Thymus (tissue), 11 donors: ENCODE data around the gene PLP2. TPM values are rescaled to one million over a fixed set of nuclear protein-coding genes. Genes with fewer than 3 reads are reported as not detected.

Experiments used
- DNase-seq, 9 donors: peaks; one replicate each; pipeline ENCODE4 v3.0.0-alpha.2; 2013; ENCODE audit warnings: low spot score in 9 of 9, low read depth in 6 of 9, missing footprints in 1 of 9
- H3K27ac ChIP-seq, 2 donors: one replicate each; pipeline ENCODE4 v1.5.1; 2013; ENCODE audit warnings: control low read depth in 1 of 2, low read depth in 1 of 2, low read length in 1 of 2, mild to moderate bottlenecking in 1 of 2, moderate library complexity in 1 of 2
- H3K27me3 ChIP-seq, 2 donors: one replicate each; pipeline ENCODE4 v1.5.1; 2013; ENCODE audit warnings: low read length in 1 of 2; ENCODE audit not compliant: control insufficient read depth in 2 of 2, insufficient read depth in 1 of 2
- H3K36me3 ChIP-seq, 2 donors: one replicate each; pipeline ENCODE4 v1.5.1; 2013; ENCODE audit warnings: low read length in 1 of 2, mild to moderate bottlenecking in 1 of 2, moderate library complexity in 1 of 2; ENCODE audit not compliant: control insufficient read depth in 2 of 2, insufficient read depth in 2 of 2
- H3K4me1 ChIP-seq, 2 donors: one replicate each; pipeline ENCODE4 v1.5.1; 2013; ENCODE audit warnings: low read length in 2 of 2; ENCODE audit not compliant: control insufficient read depth in 2 of 2, insufficient read depth in 2 of 2
- H3K4me3 ChIP-seq, 2 donors: one replicate each; pipeline ENCODE4 v1.5.1; 2013; ENCODE audit warnings: low read length in 2 of 2, control low read depth in 1 of 2, mild to moderate bottlenecking in 1 of 2
- H3K9me3 ChIP-seq, 2 donors: one replicate each; pipeline ENCODE4 v1.5.1; 2013; ENCODE audit warnings: low read length in 1 of 2, mild to moderate bottlenecking in 1 of 2; ENCODE audit not compliant: control insufficient read depth in 2 of 2, insufficient read depth in 1 of 2
- WGBS: extraction: QIAGEN DNeasy Blood & Tissue Kit; methylation state at CpG from one replicate; pipeline ENCODE4 v1.1.7; 2013; 5-methylcytosine and 5-hydroxymethylcytosine counted together
- polyA plus RNA-seq: library from polyadenylated mRNA; stranded (reverse); fragments of 200-250 nt; gene quantifications from one replicate; pipeline ENCODE4 v1.2.3, GENCODE V29; 2013
- total RNA-seq: library from RNA; stranded (reverse); fragments of 120-200 nt; gene quantifications from one replicate; pipeline ENCODE4 v1.2.4, GENCODE V29; 2013
- donor health status: healthy.

The PLP2 gene
- total and polyA plus RNA-seq, 2 donors = 36.6 to 130 TPM

DNA sequence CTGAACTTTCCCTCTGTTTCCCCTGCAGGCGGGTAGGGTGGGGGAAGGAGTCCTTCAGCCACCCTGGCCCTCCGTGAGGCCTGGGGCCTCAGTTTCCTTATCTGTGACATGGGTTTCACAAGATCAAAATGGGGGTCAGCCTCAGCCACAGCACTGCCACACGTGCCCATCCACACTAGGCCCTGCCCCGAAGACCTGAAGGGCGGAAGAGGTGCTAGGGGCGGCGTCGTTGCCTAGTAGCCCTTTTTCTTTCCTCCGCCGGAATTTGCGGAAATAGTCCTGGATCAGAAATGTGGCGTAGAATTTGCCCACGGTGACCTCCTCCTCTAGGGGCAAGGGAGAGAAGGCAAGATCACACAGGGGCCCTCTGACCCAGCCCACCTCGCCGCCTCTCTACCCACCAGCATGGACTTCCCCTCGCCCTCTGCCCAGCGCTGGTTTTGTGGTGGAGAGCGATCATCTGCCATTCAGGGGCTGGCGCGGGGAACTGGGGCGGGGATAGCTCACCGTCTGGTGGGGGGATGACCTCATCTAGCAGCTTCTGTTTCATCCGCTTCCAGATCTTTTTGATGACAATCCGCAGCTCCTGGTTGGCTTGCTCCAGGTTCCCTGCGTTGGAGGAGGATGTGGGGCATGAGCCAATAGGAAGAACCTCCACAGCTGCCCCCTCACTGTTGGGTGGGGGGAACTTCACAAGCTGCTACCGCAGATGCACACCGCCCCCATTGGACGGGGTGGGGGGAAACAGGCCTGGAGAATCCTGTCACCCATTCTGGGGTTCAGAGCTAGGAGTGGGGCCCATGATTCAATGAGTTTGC lies 37.9 kb downstream of the PLP2 start:
- Histone ChIP-seq H3K27me3 (peaks cover 0 to 3% of the 10 kb centered on the region in 2 donors), H3K4me1 (peaks cover 11 to 51% of the 10 kb centered on the region in 2 donors), H3K27ac (no peak overlapping the region), H3K36me3 (no peaks in the 10 kb centered on the region), H3K9me3 (no peaks in the 10 kb centered on the region), H3K4me3 (peak overlapping the region; percentile 12 to 36)
- WGBS = 36% methylated on average over 28 of the region's 28 CpGs
- peak in 2 of 9 donors; percentile 35 to 59 for DNase-seq

GRCh38 chrX:49210406-49210805 lies 38.7 kb downstream of the PLP2 start:
- Histone ChIP-seq H3K4me1 (peaks cover 17 to 58% of the 10 kb centered on the region in 2 donors), H3K9me3 (no peaks in the 10 kb centered on the region), H3K27ac (no peak overlapping the region), H3K4me3 (no peak overlapping the region), H3K36me3 (no peaks in the 10 kb centered on the region), H3K27me3 (peaks cover 0 to 3% of the 10 kb centered on the region in 2 donors)
- DNase-seq = no peak
- 94% methylated on average over 8 of the region's 8 CpGs for WGBS

DNA sequence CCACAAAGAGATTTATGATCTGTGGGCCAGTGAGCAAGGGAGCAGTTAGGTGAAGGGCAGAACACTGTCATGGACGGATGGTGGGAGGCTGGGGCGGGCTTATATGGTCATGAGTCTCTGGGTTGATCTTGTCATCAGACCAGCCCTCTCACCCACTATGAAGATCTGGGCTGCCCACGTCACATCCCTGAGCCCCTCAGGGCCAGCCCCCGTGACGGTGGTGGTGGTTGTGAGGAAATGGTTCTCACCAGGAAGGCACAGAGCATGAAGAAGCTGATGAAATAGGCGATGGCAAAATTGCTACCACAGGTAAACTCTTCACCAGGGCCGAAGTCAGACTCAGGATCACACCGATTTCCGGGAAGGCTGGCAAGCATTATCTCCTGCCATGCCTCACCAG lies 39.4 kb downstream of the PLP2 start:
- Histone ChIP-seq H3K27me3 (peaks cover 0 to 3% of the 10 kb centered on the region in 2 donors), H3K4me3 (no peak overlapping the region), H3K27ac (no peak overlapping the region), H3K9me3 (no peaks in the 10 kb centered on the region), H3K4me1 (peaks cover 17 to 63% of the 10 kb centered on the region in 2 donors), H3K36me3 (no peaks in the 10 kb centered on the region)
- no peak for DNase-seq
- 96% methylated on average over 9 of the region's 9 CpGs for WGBS

DNA sequence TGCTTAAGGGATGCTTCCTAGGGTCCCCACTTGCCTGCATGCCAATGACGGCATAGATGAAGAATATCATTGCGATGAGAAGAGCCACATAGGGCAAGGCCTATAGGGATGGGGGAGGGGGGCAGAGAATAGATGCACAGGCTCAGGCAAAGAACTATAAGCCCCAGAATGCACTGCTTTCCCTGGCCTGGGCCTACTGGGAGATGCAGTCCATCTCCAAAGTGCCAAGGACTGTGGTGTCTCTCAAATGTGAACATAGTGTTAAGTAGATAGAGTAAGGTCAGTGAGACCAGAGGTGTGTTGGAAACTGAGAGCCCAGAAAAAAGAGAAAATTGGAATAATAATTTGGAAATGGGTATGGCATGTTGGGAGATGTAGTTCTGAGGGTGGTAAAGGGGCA lies 40.5 kb downstream of the PLP2 start:
- peaks cover 0 to 3% of the 10 kb centered on the region in 2 donors for H3K27me3 ChIP-seq
- no peak overlapping the region for H3K27ac ChIP-seq
- 98% methylated on average over 2 of the region's 2 CpGs for WGBS
- no peaks in the 10 kb centered on the region for H3K36me3 ChIP-seq
- H3K4me3 ChIP-seq = no peak overlapping the region
- H3K9me3 ChIP-seq = no peaks in the 10 kb centered on the region
- peaks cover 17 to 63% of the 10 kb centered on the region in 2 donors for H3K4me1 ChIP-seq
- no peak for DNase-seq

- no peak for DNase-seq
- no peak overlapping the region for H3K4me3 ChIP-seq
- no peak overlapping the region for H3K27ac ChIP-seq
- peaks cover 17 to 63% of the 10 kb centered on the region in 2 donors for H3K4me1 ChIP-seq
- no peaks in the 10 kb centered on the region for H3K9me3 ChIP-seq
- no peaks in the 10 kb centered on the region for H3K36me3 ChIP-seq
- 96% methylated on average over 1 of the region's 1 CpG for WGBS
- peaks cover 0 to 3% of the 10 kb centered on the region in 2 donors for H3K27me3 ChIP-seq
Observed at GRCh38 chrX:49212861-49213260, 41.2 kb downstream of the PLP2 start.

DNA sequence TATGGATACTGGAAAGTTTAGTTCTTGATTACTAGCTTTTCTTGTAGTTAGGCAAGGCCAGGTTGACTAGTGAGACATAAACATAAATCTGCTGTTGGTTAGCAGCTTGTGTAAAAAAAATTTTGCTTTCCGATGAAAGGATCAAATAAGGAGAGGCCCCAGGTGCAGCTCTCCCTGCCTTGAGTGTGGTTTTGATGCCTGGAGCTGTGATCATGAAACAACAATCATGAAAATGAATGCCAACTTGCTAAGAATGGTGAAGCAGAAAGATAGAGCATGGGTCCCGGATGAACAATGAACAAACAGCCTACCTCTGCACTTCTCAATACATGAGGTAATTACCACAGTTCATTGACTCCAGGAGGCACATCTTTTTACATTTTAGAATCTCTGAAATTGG lies 42.7 kb downstream of the PLP2 start:
- H3K4me3 ChIP-seq = no peak overlapping the region
- H3K9me3 ChIP-seq = no peaks in the 10 kb centered on the region
- peaks cover 17 to 60% of the 10 kb centered on the region in 2 donors for H3K4me1 ChIP-seq
- 24% methylated on average over 2 of the region's 2 CpGs for WGBS
- no peaks in the 10 kb centered on the region for H3K27me3 ChIP-seq
- DNase-seq = peak in 2 of 9 donors; percentile 47 to 79
- H3K36me3 ChIP-seq = no peaks in the 10 kb centered on the region
- H3K27ac ChIP-seq = peak overlapping the region; percentile 74 to 93

GRCh38 chrX:49214996-49215526 lies 43.4 kb downstream of the PLP2 start:
- H3K27me3 ChIP-seq = no peaks in the 10 kb centered on the region
- H3K4me1 ChIP-seq = peaks cover 17 to 54% of the 10 kb centered on the region in 2 donors
- WGBS = 91% methylated on average over 14 of the region's 14 CpGs
- H3K4me3 ChIP-seq = no peak overlapping the region
- peak overlapping the region; percentile 46 to 93 for H3K27ac ChIP-seq
- no peaks in the 10 kb centered on the region for H3K36me3 ChIP-seq
- no peak for DNase-seq
- no peaks in the 10 kb centered on the region for H3K9me3 ChIP-seq

GRCh38 chrX:49220100-49220499 lies 48.4 kb downstream of the PLP2 start:
- no peaks in the 10 kb centered on the region for H3K36me3 ChIP-seq
- no peaks in the 10 kb centered on the region for H3K27me3 ChIP-seq
- no peaks in the 10 kb centered on the region for H3K9me3 ChIP-seq
- H3K27ac ChIP-seq = no peak overlapping the region
- DNase-seq = no peak
- peaks cover 1 to 12% of the 10 kb centered on the region in 2 donors for H3K4me1 ChIP-seq
- no peak overlapping the region for H3K4me3 ChIP-seq

- Histone ChIP-seq H3K27me3 (peaks cover 0 to 11% of the 10 kb centered on the region in 2 donors), H3K27ac (no peak overlapping the region), H3K4me1 (peaks cover 0 to 4% of the 10 kb centered on the region in 2 donors), H3K36me3 (no peaks in the 10 kb centered on the region), H3K9me3 (peaks cover 0 to 5% of the 10 kb centered on the region in 2 donors), H3K4me3 (no peak overlapping the region)
- DNase-seq = no peak
- WGBS = 73% methylated on average over 2 of the region's 2 CpGs
Observed at GRCh38 chrX:49221868-49222267, 50.2 kb downstream of the PLP2 start.
